ENCODE results near the gene SLC4A1AP. TPM values are rescaled to one million over a fixed set of nuclear protein-coding genes. Genes with fewer than 3 reads are reported as not detected.

SLC4A1AP gene
- polyA plus RNA-seq, 1 donor from 2014 or later, result 47.9 TPM

- Histone ChIP-seq H3K79me2 (replicated peaks; ENCODE audit: insufficient read depth, low read length) (no peaks in the 10 kb centered on the region), H3K4me2 (ENCODE audit: low read length) (no peak overlapping the region), H3F3A (ENCODE audit: insufficient read depth, low read length, poor library complexity, severe bottlenecking) (no peaks in the 10 kb centered on the region), H3K27ac (ENCODE audit: low read length) (no peak overlapping the region), H3K4me3 (ENCODE audit: low read length) (no peak overlapping the region), H3K9me3 (ENCODE audit: low read length) (no peaks in the 10 kb centered on the region), H3K9ac (ENCODE audit: low read length) (no peak overlapping the region), H4K20me1 (ENCODE audit: insufficient read depth) (no peaks in the 10 kb centered on the region), H2AFZ (ENCODE audit: low read depth, low read length) (no peak overlapping the region), H3K36me3 (ENCODE audit: insufficient read depth, low read length) (no peaks in the 10 kb centered on the region), H3K9me2 (ENCODE audit: insufficient read depth, low read length) (no peaks in the 10 kb centered on the region), H3K27me3 (ENCODE audit: insufficient read depth, low read depth, low read length) (peaks cover 7% of the 10 kb centered on the region)
- TF ChIP-seq RAD21 (conservative IDR thresholded peaks at IDR 0.05), result no peak
- no peak for TF ChIP-seq EZH2 (IDR thresholded peaks at IDR 0.05; ENCODE audit: borderline replicate concordance, insufficient read depth, low read length, poor library complexity, severe bottlenecking)
- no peak for TF ChIP-seq POLR2AphosphoS5 (IDR thresholded peaks at IDR 0.05)
- no peak for TF ChIP-seq TAF1 (IDR thresholded peaks at IDR 0.05; ENCODE audit: low read depth)
- TF ChIP-seq MXI1 (conservative IDR thresholded peaks at IDR 0.05; ENCODE audit: poor library complexity, severe bottlenecking), result no peak
- TF ChIP-seq REST (IDR thresholded peaks at IDR 0.05; ENCODE audit: borderline replicate concordance), result no peak
- TF ChIP-seq SMC3 (conservative IDR thresholded peaks at IDR 0.05; ENCODE audit: poor library complexity), result no peak
- no peak for TF ChIP-seq EP300 (conservative IDR thresholded peaks at IDR 0.05; ENCODE audit: poor library complexity, severe bottlenecking)
- no peak for TF ChIP-seq CTCF (IDR thresholded peaks at IDR 0.05; ENCODE audit: poor library complexity, severe bottlenecking)
Observed at GRCh38 chr2:27730980-27731691, 67.4 kb downstream of the SLC4A1AP start.

- Histone ChIP-seq H3K27ac (ENCODE audit: low read length) (no peak overlapping the region), H4K20me1 (ENCODE audit: insufficient read depth) (no peaks in the 10 kb centered on the region), H3K27me3 (ENCODE audit: insufficient read depth, low read depth, low read length) (peaks cover 7% of the 10 kb centered on the region), H2AFZ (ENCODE audit: low read depth, low read length) (no peak overlapping the region), H3K9me3 (ENCODE audit: low read length) (no peaks in the 10 kb centered on the region), H3F3A (ENCODE audit: insufficient read depth, low read length, poor library complexity, severe bottlenecking) (no peaks in the 10 kb centered on the region), H3K9ac (ENCODE audit: low read length) (no peak overlapping the region), H3K79me2 (replicated peaks; ENCODE audit: insufficient read depth, low read length) (no peaks in the 10 kb centered on the region), H3K9me2 (ENCODE audit: insufficient read depth, low read length) (no peaks in the 10 kb centered on the region), H3K36me3 (ENCODE audit: insufficient read depth, low read length) (no peaks in the 10 kb centered on the region), H3K4me3 (ENCODE audit: low read length) (no peak overlapping the region), H3K4me2 (ENCODE audit: low read length) (no peak overlapping the region)
- TF ChIP-seq CTCF (IDR thresholded peaks at IDR 0.05; ENCODE audit: poor library complexity, severe bottlenecking) (no peak), SMC3 (conservative IDR thresholded peaks at IDR 0.05; ENCODE audit: poor library complexity) (no peak), MXI1 (conservative IDR thresholded peaks at IDR 0.05; ENCODE audit: poor library complexity, severe bottlenecking) (no peak), TAF1 (IDR thresholded peaks at IDR 0.05; ENCODE audit: low read depth) (no peak), RAD21 (conservative IDR thresholded peaks at IDR 0.05) (no peak), EZH2 (IDR thresholded peaks at IDR 0.05; ENCODE audit: borderline replicate concordance, insufficient read depth, low read length, poor library complexity, severe bottlenecking) (no peak), REST (IDR thresholded peaks at IDR 0.05; ENCODE audit: borderline replicate concordance) (no peak), EP300 (conservative IDR thresholded peaks at IDR 0.05; ENCODE audit: poor library complexity, severe bottlenecking) (no peak), POLR2AphosphoS5 (IDR thresholded peaks at IDR 0.05) (no peak)
Observed at GRCh38 chr2:27734305-27734704, 70.6 kb downstream of the SLC4A1AP start.

All from neural cell (in vitro differentiated cells).